Cerebellar cortex (tissue), 1 donor: Measurements from ENCODE around the gene PEAK1.
A peak's percentile ranks its signal among the peaks of the same experiment; 100 is the strongest.
"Not testable (repeated sequence)": the region's sequence is repeated elsewhere in the genome, so short reads cannot be mapped to it uniquely, and the experiment has no call there.

Experiments used
- DNase-seq: peaks from one replicate; pipeline ENCODE4 v3.0.0-alpha.2; 2015; ENCODE audit warnings: low spot score

Gene PEAK1

GRCh38 chr15:77225088-77225487, 194.8 kb downstream of the PEAK1 start:
- no peak for DNase-seq

- DNase-seq, result no peak
These were observed 195.6 kb downstream of the PEAK1 start for GRCh38 chr15:77224352-77224751.

- no peak for DNase-seq
These were observed 198.2 kb downstream of the PEAK1 start for GRCh38 chr15:77221708-77222107.

- no peak for DNase-seq
These were observed 198.7 kb downstream of the PEAK1 start for GRCh38 chr15:77221174-77221573.

- no peak for DNase-seq
These were observed 200.1 kb downstream of the PEAK1 start for GRCh38 chr15:77219841-77220240.

- peak; percentile 59 for DNase-seq
These were observed 210.7 kb downstream of the PEAK1 start for GRCh38 chr15:77209221-77209620.

- no peak for DNase-seq
These were observed 211.7 kb downstream of the PEAK1 start for GRCh38 chr15:77208241-77208640.

GRCh38 chr15:77201665-77202064, 218.2 kb downstream of the PEAK1 start:
- no peak for DNase-seq

GRCh38 chr15:77196381-77196780, 223.5 kb downstream of the PEAK1 start:
- no peak for DNase-seq

- DNase-seq, result no peak
These were observed 224.3 kb downstream of the PEAK1 start for GRCh38 chr15:77195586-77195985.

GRCh38 chr15:77192451-77192850, 227.5 kb downstream of the PEAK1 start:
- no peak for DNase-seq

GRCh38 chr15:77191230-77191834, 228.6 kb downstream of the PEAK1 start:
- DNase-seq, result no peak

- no peak for DNase-seq
These were observed 232.0 kb downstream of the PEAK1 start for GRCh38 chr15:77187751-77188464.

GRCh38 chr15:77186594-77187011, 233.3 kb downstream of the PEAK1 start:
- DNase-seq, result peak; percentile 31

GRCh38 chr15:77185242-77185785, 234.6 kb downstream of the PEAK1 start:
- DNase-seq, result no peak

GRCh38 chr15:77184352-77184751, 235.6 kb downstream of the PEAK1 start:
- not testable (repeated sequence) for DNase-seq

GRCh38 chr15:77183066-77183465, 236.8 kb downstream of the PEAK1 start:
- DNase-seq, result no peak

GRCh38 chr15:77181305-77182074, 238.4 kb downstream of the PEAK1 start:
- DNase-seq, result no peak

GRCh38 chr15:77180757-77181156, 239.1 kb downstream of the PEAK1 start:
- no peak for DNase-seq

GRCh38 chr15:77180270-77180669, 239.6 kb downstream of the PEAK1 start:
- no peak for DNase-seq

- no peak for DNase-seq
These were observed 240.3 kb downstream of the PEAK1 start for GRCh38 chr15:77179541-77179998.

GRCh38 chr15:77178411-77178810, 241.5 kb downstream of the PEAK1 start:
- no peak for DNase-seq

- DNase-seq, result not testable (repeated sequence)
These were observed 243.8 kb downstream of the PEAK1 start for GRCh38 chr15:77176148-77176547.
